Type B pancreatic cell (in vitro differentiated cells): Measurements from ENCODE around the gene P2RY8. TPM values are rescaled to one million over a fixed set of nuclear protein-coding genes. Genes with fewer than 3 reads are reported as not detected.
"Not testable (repeated sequence)": the region's sequence is repeated elsewhere in the genome, so short reads cannot be mapped to it uniquely, and the experiment has no call there.

ENCODE experiments used
- DNase-seq: peaks from one replicate; pipeline ENCODE4 v3.0.0; 2021; ENCODE audit warnings: mixed read lengths; ENCODE audit not compliant: unreplicated experiment; ENCODE audit errors: extremely low spot score
- H3K27ac Mint-ChIP-seq: 2 replicates; pipeline ENCODE4 v1.8.0; 2021; ENCODE audit warnings: mild to moderate bottlenecking, mixed read lengths
- H3K27me3 Mint-ChIP-seq: 2 replicates; pipeline ENCODE4 v1.8.0; 2021; ENCODE audit warnings: mixed read lengths
- H3K36me3 Mint-ChIP-seq: 2 replicates; pipeline ENCODE4 v1.8.0; 2021; ENCODE audit warnings: mixed read lengths
- H3K4me1 Mint-ChIP-seq: one replicate; pipeline ENCODE4 v1.8.0; 2021; ENCODE audit warnings: mixed read lengths; ENCODE audit not compliant: unreplicated experiment
- H3K4me3 Mint-ChIP-seq: 2 replicates; pipeline ENCODE4 v1.8.0; 2021; ENCODE audit warnings: mild to moderate bottlenecking, mixed read lengths
- H3K9me3 Mint-ChIP-seq: 2 replicates; pipeline ENCODE4 v1.8.0; 2021; ENCODE audit warnings: mixed read lengths
- total RNA-seq: library from RNA; stranded (reverse); gene quantifications from 2 replicates; pipeline ENCODE4 v1.2.1, GENCODE V29; 2021; ENCODE audit warnings: low replicate concordance
- TF ChIP-seq, protein P1 (sequence below): fragments of 200-600 bp; sonication (generic); conservative IDR thresholded peaks from 2 replicates; pipeline ENCODE4 v1.5.0; 2021; ENCODE audit warnings: antibody characterized with exemption, mild to moderate bottlenecking

Gene P2RY8
- total RNA-seq, 1 donor from 2014 or later: not detected

DNA sequence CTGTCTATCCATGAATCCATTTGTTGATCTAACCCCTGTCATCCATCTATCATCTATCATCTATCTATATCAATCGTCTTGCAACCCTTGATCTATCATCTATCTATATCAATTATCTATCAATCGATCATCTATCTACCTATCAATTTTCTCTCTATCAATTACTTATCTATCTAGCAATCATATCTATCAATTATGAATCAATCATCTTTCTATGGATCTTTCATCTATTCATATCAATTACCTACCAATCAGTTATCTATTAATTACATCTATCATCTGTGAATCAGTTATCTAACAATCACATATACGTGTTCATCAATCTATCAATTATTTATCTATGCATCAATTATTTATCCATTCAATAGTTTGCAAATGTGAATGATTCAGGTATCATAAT lies 59.8 kb downstream of the P2RY8 start:
- DNase-seq: no peak
- no peak overlapping the region for H3K27ac Mint-ChIP-seq
- no peak overlapping the region for H3K4me3 Mint-ChIP-seq
- peaks cover 10% of the 10 kb centered on the region for H3K9me3 Mint-ChIP-seq
- peaks cover 7% of the 10 kb centered on the region for H3K4me1 Mint-ChIP-seq
- H3K36me3 Mint-ChIP-seq: no peaks in the 10 kb centered on the region
- TF ChIP-seq, protein P1, sequence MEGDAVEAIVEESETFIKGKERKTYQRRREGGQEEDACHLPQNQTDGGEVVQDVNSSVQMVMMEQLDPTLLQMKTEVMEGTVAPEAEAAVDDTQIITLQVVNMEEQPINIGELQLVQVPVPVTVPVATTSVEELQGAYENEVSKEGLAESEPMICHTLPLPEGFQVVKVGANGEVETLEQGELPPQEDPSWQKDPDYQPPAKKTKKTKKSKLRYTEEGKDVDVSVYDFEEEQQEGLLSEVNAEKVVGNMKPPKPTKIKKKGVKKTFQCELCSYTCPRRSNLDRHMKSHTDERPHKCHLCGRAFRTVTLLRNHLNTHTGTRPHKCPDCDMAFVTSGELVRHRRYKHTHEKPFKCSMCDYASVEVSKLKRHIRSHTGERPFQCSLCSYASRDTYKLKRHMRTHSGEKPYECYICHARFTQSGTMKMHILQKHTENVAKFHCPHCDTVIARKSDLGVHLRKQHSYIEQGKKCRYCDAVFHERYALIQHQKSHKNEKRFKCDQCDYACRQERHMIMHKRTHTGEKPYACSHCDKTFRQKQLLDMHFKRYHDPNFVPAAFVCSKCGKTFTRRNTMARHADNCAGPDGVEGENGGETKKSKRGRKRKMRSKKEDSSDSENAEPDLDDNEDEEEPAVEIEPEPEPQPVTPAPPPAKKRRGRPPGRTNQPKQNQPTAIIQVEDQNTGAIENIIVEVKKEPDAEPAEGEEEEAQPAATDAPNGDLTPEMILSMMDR: no peak
- peaks cover 17% of the 10 kb centered on the region for H3K27me3 Mint-ChIP-seq

- no peaks in the 10 kb centered on the region for H3K36me3 Mint-ChIP-seq
Observed at GRCh38 chrX:1476682-1477081, 60.3 kb downstream of the P2RY8 start.

GRCh38 chrX:1475881-1476280 lies 61.1 kb downstream of the P2RY8 start:
- H3K27ac Mint-ChIP-seq: no peak overlapping the region
- H3K4me1 Mint-ChIP-seq: no peaks in the 10 kb centered on the region
- H3K27me3 Mint-ChIP-seq: peaks cover 12% of the 10 kb centered on the region
- TF ChIP-seq, protein P1: no peak
- H3K36me3 Mint-ChIP-seq: no peaks in the 10 kb centered on the region
- DNase-seq: peak; percentile 44
- peaks cover 10% of the 10 kb centered on the region for H3K9me3 Mint-ChIP-seq
- no peak overlapping the region for H3K4me3 Mint-ChIP-seq

More at GRCh38 chrX:1476682-1477081, 60.3 kb downstream of the P2RY8 start:
- Mint-ChIP-seq H3K27ac (no peak overlapping the region), H3K9me3 (peaks cover 10% of the 10 kb centered on the region), H3K27me3 (peaks cover 14% of the 10 kb centered on the region), H3K4me1 (peaks cover 2% of the 10 kb centered on the region), H3K4me3 (no peak overlapping the region)
- DNase-seq: peak; percentile 29
- TF ChIP-seq, protein P1: no peak

DNA sequence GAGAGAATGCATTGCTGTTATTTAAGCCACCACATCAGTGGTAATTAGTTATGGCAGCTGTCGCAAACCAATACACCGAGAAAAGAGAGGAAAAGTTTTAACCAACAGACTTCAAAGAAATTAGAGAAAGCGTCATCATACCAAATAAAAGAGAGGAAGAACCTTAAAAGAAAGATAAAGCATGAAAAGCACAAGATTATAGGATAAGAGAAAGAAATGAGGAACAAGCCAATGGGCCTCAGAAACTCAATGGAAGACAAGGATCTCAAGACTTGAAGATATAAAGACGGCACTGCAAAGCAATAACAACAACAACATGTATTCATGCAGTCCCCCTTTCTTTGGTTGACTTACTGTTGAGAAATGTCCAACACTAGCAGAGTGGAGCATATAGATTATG lies 61.5 kb downstream of the P2RY8 start:
- H3K27ac Mint-ChIP-seq: no peak overlapping the region
- TF ChIP-seq, protein P1: no peak
- DNase-seq: no peak
- peaks cover 10% of the 10 kb centered on the region for H3K9me3 Mint-ChIP-seq
- H3K27me3 Mint-ChIP-seq: peaks cover 12% of the 10 kb centered on the region
- H3K4me3 Mint-ChIP-seq: no peak overlapping the region
- H3K4me1 Mint-ChIP-seq: no peaks in the 10 kb centered on the region
- no peaks in the 10 kb centered on the region for H3K36me3 Mint-ChIP-seq

GRCh38 chrX:1474593-1474992 lies 62.4 kb downstream of the P2RY8 start:
- not testable (repeated sequence) for DNase-seq, H3K27me3 Mint-ChIP-seq, H3K4me3 Mint-ChIP-seq, H3K9me3 Mint-ChIP-seq, H3K36me3 Mint-ChIP-seq, H3K4me1 Mint-ChIP-seq, H3K27ac Mint-ChIP-seq

- Mint-ChIP-seq H3K4me1 (no peaks in the 10 kb centered on the region), H3K9me3 (peaks cover 4% of the 10 kb centered on the region), H3K4me3 (no peak overlapping the region), H3K27ac (no peak overlapping the region), H3K36me3 (no peaks in the 10 kb centered on the region), H3K27me3 (peaks cover under 1% of the 10 kb centered on the region)
- TF ChIP-seq, protein P1: no peak
- peak; percentile 4 for DNase-seq
Observed at GRCh38 chrX:1472975-1473374, 64.0 kb downstream of the P2RY8 start.
